Transverse colon (tissue), 4 donors: ENCODE data around the gene PEX10. TPM values are rescaled to one million over a fixed set of nuclear protein-coding genes. Genes with fewer than 3 reads are reported as not detected.

Source experiments
- DNase-seq: peaks from one replicate; pipeline ENCODE4 v3.0.0-alpha.2; 2019
- H3K27ac ChIP-seq, 4 donors: fragments of 200-600 bp; sonication (generic); 2 replicates each; pipeline ENCODE4 v1.5.1; 2016 to 2018; ENCODE audit warnings: inconsistent platforms in 4 of 4
- H3K27me3 ChIP-seq: fragments of 200-600 bp; sonication (generic); 2 replicates; pipeline ENCODE4 v1.5.1; 2017; ENCODE audit warnings: inconsistent platforms
- H3K36me3 ChIP-seq, 4 donors: fragments of 200-600 bp; sonication (generic); 2 replicates each; pipeline ENCODE4 v1.5.1; 2017 to 2019; ENCODE audit warnings: inconsistent platforms in 4 of 4
- H3K4me1 ChIP-seq, 4 donors: fragments of 200-600 bp; sonication (generic); 2 replicates each; pipeline ENCODE4 v1.5.1; 2017 to 2020; ENCODE audit warnings: inconsistent platforms in 4 of 4
- H3K4me3 ChIP-seq, 4 donors: fragments of 200-600 bp; sonication (generic); 1 replicate in 1 of 4; 2 replicates in 3 of 4; pipeline versions ENCODE4 v1.5.1 to v1.6.1; 2017 to 2019; ENCODE audit warnings: inconsistent platforms in 4 of 4
- H3K9me3 ChIP-seq, 2 donors: fragments of 200-600 bp; sonication (generic); 2 replicates each; pipeline ENCODE4 v1.5.1; 2017 to 2019; ENCODE audit warnings: inconsistent platforms in 2 of 2
- CTCF ChIP-seq, 5 experiments: fragments of 200-600 bp in 3 of 5; fragments of 450-650 bp in 2 of 5; sonication (generic) in 3 of 5; IDR thresholded peaks; 1 replicate in 2 of 5; 2 replicates in 3 of 5; pipeline ENCODE4 v1.5.1; 2016 to 2017; ENCODE audit warnings: antibody characterized with exemption in 5 of 5, inconsistent platforms in 3 of 5, mild to moderate bottlenecking in 2 of 5, moderate library complexity in 1 of 5
- EP300 ChIP-seq: sonication (generic); formaldehyde crosslinking; IDR thresholded peaks from one replicate; pipeline ENCODE4 v1.6.1; 2017; ENCODE audit warnings: antibody characterized with exemption, low read depth
- POLR2A ChIP-seq: fragments of 450-650 bp; IDR thresholded peaks from one replicate; pipeline ENCODE4 v1.6.1; 2016; ENCODE audit warnings: antibody characterized with exemption, mild to moderate bottlenecking, moderate library complexity
- POLR2AphosphoS5 ChIP-seq, 3 donors: sonication (generic); formaldehyde crosslinking; IDR thresholded peaks; one replicate each; pipeline ENCODE4 v1.6.1; 2016; ENCODE audit warnings: antibody characterized with exemption in 3 of 3
- WGBS, 2 donors: methylation state at CpG; one replicate each; pipeline ENCODE4 v1.1.5; 2018; ENCODE audit warnings: low coverage in 1 of 2; 5-methylcytosine and 5-hydroxymethylcytosine counted together
- in situ Hi-C, 4 donors: fragments of 200-750 bp; cut with MboI; loops; one replicate each; pipeline versions ENCODE4 v1.15.0 to v1.15.1; 2017; ENCODE audit warnings: low sequenced_read_pairs in 3 of 4, low pct_ligation_motif_present in 1 of 4, low pct_unique_long_range_greater_than_20kb in 1 of 4
- intact Hi-C: fragments of 100-400 bp; cut with DNase I; formaldehyde crosslinking; loops from one replicate; pipeline ENCODE4 v1.15.1; 2023; ENCODE audit warnings: low total_unique reads
- total RNA-seq, 4 donors: library from RNA; depleted of rRNA; stranded (reverse); fragments of >200 nt; gene quantifications; one replicate each; pipeline ENCODE4 v1.1.0, GENCODE V29; 2016

Gene PEX10
- total RNA-seq, 4 donors from 2014 or later, result 16.9 to 28.8 (median 21.3) TPM

GRCh38 chr1:2405588-2406295 lies 6.6 kb downstream of the PEX10 start:
- Histone ChIP-seq H3K4me3 (no peak overlapping the region), H3K4me1 (no peaks in the 10 kb centered on the region), H3K27me3 (no peaks in the 10 kb centered on the region), H3K9me3 (no peaks in the 10 kb centered on the region), H3K27ac (no peak overlapping the region), H3K36me3 (peaks cover 0 to 34% (median 5%) of the 10 kb centered on the region in 4 donors)
- TF ChIP-seq EP300, result no peak
- no peak for TF ChIP-seq POLR2AphosphoS5 (IDR thresholded peaks at IDR 0.05)
- TF ChIP-seq POLR2A, result no peak
- TF ChIP-seq CTCF (IDR thresholded peaks at IDR 0.05), result no peak
- in situ Hi-C loops, result loop anchor here in 2 of 4 donors (25.0 kb wide), 2 partner anchors 157 to 232 kb away; partner anchors contain the start of genes MMEL1 (in 1 of the 2) and TNFRSF14 (in 1 of the 2)
- intact Hi-C loops, result no loop called here
- 79 to 90% methylated on average over 4 to 27 of the region's 28 CpGs for WGBS, 2 donors
- no peak for DNase-seq

GRCh38 chr1:2404890-2405511 lies 7.4 kb downstream of the PEX10 start:
- intact Hi-C loops, result no loop called here

GRCh38 chr1:2404142-2404889 lies 8.0 kb downstream of the PEX10 start:
- no peak overlapping the region for H3K27ac ChIP-seq
- H3K4me1 ChIP-seq, result no peaks in the 10 kb centered on the region
- H3K27me3 ChIP-seq, result no peaks in the 10 kb centered on the region
- no peaks in the 10 kb centered on the region for H3K9me3 ChIP-seq
- in situ Hi-C loops, result loop anchor here in 2 of 4 donors (25.0 kb wide), 2 partner anchors 158 to 233 kb away; partner anchors contain the start of genes MMEL1 (in 1 of the 2) and TNFRSF14 (in 1 of the 2)
- no peak for DNase-seq
- intact Hi-C loops, result no loop called here
- peaks cover 0 to 46% (median 11%) of the 10 kb centered on the region in 4 donors for H3K36me3 ChIP-seq
- no peak overlapping the region for H3K4me3 ChIP-seq
- 78% methylated on average over 29 of the region's 29 CpGs; no CpG with 5 or more reads in 1 of the 2 donors for WGBS, 2 donors
- no peak for TF ChIP-seq POLR2AphosphoS5 (IDR thresholded peaks at IDR 0.05)
- no peak for TF ChIP-seq EP300
- TF ChIP-seq POLR2A, result no peak
- no peak for TF ChIP-seq CTCF (IDR thresholded peaks at IDR 0.05)

More at GRCh38 chr1:2404890-2405511, 7.4 kb downstream of the PEX10 start:
- H3K4me1 ChIP-seq, result no peaks in the 10 kb centered on the region
- H3K4me3 ChIP-seq, result no peak overlapping the region
- 83 to 84% methylated on average over 5 to 24 of the region's 24 CpGs for WGBS, 2 donors
- peaks cover 0 to 42% (median 9%) of the 10 kb centered on the region in 4 donors for H3K36me3 ChIP-seq
- no peak for TF ChIP-seq EP300
- no peak for TF ChIP-seq POLR2A
- no peak for TF ChIP-seq POLR2AphosphoS5 (IDR thresholded peaks at IDR 0.05)
- TF ChIP-seq CTCF (IDR thresholded peaks at IDR 0.05), result no peak
- in situ Hi-C loops, result loop anchor here in 2 of 4 donors (25.0 kb wide), 2 partner anchors 157 to 232 kb away; partner anchors contain the start of genes MMEL1 (in 1 of the 2) and TNFRSF14 (in 1 of the 2)
- H3K27ac ChIP-seq, result no peak overlapping the region
- DNase-seq, result no peak
- H3K9me3 ChIP-seq, result no peaks in the 10 kb centered on the region
- H3K27me3 ChIP-seq, result no peaks in the 10 kb centered on the region

GRCh38 chr1:2403273-2403672 lies 9.1 kb downstream of the PEX10 start:
- Histone ChIP-seq H3K27ac (no peak overlapping the region), H3K36me3 (peaks cover 0 to 49% (median 13%) of the 10 kb centered on the region in 4 donors), H3K9me3 (no peaks in the 10 kb centered on the region), H3K4me3 (no peak overlapping the region), H3K27me3 (no peaks in the 10 kb centered on the region), H3K4me1 (no peaks in the 10 kb centered on the region)
- 85% methylated on average over 19 of the region's 19 CpGs; no CpG with 5 or more reads in 1 of the 2 donors for WGBS, 2 donors
- DNase-seq, result no peak
- in situ Hi-C loops (loop anchor here in 2 of 4 donors (25.0 kb wide), 2 partner anchors 159 to 234 kb away; partner anchors contain the start of genes MMEL1 (in 1 of the 2) and TNFRSF14 (in 1 of the 2)), intact Hi-C loops (no loop called here)
- TF ChIP-seq POLR2A, result no peak
- TF ChIP-seq CTCF (IDR thresholded peaks at IDR 0.05), result no peak
- TF ChIP-seq EP300, result no peak
- TF ChIP-seq POLR2AphosphoS5 (IDR thresholded peaks at IDR 0.05), result no peak
